Measurements from ENCODE around the gene MPC1.

The MPC1 gene

DNA sequence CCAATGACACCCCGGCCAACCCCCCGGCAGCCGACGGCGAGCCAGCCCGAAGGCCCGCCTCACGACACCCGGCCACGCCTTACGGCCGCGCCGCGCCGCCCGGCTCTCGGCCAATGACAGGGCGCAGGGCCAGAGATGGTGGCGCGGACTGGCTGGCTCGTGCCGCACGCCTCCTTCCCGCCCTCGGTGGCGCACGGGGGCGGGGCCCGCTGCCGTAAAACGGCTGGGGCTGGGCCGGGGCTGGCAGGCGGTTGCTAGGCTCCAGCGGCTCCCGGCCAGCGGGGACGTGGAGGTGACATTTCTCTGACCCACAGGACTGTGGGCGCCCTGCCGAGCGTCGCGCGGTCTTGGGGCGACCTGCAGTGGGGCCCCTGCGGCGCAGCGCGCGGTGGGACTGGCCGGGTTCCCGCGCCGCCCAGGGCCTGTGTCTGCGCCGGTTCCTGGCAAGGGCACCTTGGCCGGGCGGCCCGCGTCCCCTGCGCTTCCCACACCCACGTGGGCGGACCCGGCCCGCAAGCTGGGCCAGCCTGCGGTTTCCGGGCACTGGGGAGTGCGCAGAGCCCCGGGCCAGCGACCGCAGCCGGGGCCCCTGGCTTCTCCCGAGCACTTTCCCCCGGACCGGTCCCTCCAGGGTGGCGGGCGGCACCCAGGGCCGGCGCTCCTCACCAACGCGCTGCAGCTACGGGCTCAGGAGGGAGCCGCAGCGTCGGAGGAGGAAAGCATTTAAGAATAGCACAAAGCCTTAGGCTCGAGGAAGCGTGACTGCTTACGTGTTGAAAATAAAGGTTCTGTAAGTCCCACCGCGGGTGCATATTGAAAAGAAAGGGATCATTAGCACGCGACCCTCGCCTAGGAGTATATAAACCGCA lies at the start of gene MPC1:
MPC1 (minus strand) TSS at position 8 of the 869 bp plus-strand sequence. CDS start 64 bp downstream, outside the sequence.
- DNase-seq (ENCODE audit: low read depth, low spot score): peak; percentile 99

DNA sequence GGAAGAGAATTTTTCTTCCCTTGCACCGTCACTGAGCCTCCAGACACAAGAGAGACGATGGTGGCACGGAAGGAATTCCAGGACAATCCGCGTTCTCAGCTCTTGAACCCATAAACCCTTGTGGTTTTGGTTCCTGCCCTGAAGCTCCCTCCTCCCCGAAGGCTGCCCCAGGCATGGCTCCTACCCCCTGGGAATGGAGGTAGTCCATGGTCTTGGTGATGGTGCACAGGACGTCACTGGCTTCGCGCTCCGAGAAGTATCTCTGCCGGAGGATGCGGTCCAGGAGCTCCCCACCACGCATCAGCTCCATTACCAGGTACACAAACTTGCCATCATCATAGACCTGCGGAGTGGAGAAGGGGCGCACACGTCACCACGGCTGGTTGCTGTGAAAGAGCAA lies 47.5 kb upstream of the MPC1 start:
- DNase-seq (ENCODE audit: low read depth, low spot score): no peak

DNA sequence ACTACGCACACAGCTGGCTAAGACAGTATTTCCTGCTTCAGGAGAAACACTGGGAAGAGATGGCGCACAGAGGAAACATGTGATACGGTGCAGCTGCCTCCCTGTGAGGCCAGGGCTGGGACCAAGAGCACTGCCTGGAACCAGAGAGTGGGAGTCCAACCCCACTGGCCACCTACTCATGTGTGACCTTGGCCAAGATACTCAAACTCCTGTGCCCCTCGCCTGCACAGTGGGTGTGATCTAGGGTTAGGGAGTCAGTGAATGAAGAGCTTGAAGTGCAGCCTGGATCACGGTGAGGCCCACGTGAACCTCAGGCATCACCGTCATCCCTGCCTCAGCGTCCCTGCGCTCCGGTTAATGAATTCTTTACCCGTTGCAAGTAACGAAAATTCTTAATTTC lies 41.7 kb upstream of the MPC1 start:
- no peak for DNase-seq (ENCODE audit: low read depth, low spot score)

DNA sequence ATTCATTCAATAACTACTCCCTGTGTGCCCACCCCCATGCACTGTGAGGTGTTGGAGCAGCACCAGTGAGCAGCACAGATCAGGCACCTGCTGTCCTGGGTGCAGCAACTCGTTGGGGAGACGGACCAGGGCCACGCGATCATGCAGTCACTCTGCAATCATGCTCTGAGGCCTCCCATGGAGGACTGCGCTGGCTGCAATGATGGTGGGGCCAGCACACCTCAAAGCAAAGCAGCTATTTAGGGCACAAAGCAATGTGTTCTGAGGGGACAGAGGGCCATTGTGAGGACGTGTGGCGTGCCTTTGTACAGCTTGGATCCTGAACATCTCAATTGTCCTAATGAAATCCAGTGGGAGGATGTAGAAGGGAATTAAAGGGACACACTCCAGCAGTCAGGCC lies 41.0 kb upstream of the MPC1 start:
- DNase-seq (ENCODE audit: low read depth, low spot score): no peak

DNA sequence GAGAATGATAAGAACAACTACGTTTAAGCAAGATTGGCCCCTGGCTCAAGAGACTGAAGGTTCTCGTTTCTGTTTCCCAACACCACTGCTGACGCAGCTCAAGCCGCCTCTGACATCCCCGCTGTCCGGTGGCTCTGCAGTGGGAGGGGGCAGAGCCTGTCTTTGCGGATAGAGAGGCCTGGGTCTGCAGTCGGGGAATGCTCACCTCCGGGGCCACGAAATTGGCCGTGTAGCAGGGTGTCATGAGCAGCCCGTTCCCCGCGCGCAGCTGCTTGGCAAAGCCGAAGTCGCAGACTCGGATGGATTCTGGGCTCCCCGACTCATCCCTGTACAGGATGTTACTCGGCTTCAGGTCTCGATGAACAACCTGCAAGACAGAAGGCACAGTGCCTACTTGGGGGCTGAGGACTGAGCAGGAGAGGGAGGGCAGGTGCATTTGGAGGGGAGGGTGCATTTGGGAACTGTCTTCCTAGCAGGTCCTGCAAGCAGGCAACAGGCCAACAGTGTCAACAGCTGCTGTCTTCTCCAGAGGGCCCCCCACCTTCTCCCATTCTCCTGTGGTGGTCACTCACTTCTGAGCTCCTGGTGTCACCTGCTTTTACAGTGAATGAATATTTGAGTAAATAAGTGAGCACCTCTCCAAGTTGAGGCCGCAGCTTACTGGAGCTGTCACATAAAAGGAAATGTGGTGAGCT lies 40.5 kb upstream of the MPC1 start:
- no peak for DNase-seq (ENCODE audit: low read depth, low spot score)

DNA sequence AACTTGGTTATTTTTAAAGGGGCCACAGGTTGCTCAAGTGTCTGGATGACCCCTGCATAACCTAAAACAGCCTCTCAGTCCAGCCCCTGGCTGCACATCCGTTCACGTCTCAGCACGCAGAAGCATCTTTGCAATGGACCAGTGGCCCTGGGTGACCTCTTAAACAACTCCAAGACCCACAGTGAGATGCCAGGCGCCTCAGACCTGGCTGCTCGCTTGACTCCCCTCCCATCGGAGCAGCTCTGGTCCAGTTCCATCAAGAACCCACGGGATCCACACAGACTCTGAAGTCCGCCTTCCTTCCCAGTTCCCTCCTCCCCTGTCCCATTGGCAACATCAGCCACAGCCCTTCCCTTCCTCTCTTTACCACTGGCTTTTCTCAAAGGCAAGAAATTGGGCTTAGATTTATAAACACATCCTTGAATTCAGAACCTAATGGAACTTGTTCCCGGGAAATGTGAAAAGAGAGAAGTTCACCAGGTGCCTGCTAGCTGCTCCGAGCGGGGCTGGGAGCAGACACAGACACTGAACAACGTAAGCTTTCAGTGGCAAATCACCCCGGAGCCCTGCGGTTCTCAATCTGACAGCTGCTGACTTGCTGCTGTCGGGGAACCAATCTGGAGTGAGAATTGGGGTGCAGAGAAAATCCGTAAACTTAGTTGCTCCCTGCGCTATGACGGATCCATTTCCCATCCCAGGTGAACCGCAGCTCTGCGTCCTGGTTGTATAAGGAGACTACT lies 39.6 kb upstream of the MPC1 start:
- no peak for DNase-seq (ENCODE audit: low read depth, low spot score)

DNA sequence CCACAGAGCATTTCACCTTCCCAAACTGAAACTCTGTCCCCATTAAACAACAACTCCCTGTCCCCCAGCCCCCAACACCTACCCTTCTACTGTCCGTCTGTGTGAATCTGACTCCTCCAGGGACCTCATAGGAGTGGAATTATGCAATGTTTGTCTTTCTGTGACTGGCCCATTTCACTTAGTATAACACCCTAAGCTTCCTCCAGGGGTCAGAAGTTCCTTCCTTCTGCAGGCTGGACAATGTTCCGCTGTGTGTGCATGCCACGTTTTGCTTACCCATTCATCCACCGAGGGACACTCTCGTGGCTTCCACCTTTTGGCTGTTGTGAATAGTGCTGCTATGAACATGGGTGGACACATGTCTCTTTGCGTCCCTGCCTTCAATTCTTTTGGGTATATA lies 37.6 kb upstream of the MPC1 start:
- peak; percentile 16 for DNase-seq (ENCODE audit: low read depth, low spot score)

DNA sequence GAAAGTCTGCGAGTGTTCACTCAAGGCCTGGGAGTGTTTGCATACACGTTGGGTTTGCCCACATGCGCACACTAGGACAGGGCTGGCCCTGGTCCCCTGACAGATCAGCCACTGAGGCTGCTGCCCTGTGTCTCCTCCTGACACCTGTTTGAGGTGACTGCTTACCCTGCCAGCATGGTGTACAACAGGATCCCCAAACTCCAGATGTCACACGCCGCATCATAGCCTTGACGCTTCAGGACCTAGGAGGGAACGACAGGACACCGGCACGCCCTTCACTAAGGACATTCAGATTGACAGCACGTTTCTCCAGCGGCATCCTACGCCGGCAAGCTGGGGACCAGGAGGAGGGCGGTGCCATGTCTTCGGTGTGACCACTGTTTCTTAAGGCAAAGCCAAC lies 37.0 kb upstream of the MPC1 start:
- no peak for DNase-seq (ENCODE audit: low read depth, low spot score)

DNA sequence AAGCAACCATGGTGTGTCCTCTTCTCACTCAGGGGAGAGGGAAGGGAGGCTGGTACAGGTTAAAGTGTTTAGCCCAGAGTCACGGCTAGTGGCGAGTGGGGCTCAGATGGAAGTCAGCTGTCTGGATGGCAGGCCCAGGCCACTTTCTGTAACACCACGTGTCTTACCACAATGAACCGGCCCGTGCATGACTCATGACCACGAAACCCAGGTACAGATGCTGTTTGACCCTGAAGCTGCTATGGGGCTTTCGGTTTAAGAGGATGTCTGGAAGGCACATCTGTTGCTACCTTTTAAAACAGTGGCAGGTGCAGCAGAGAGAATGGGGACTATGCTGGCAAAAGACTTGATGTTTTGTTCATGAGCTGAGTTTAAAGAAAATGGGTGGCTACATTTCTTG lies 36.5 kb upstream of the MPC1 start:
- peak; percentile 57 for DNase-seq (ENCODE audit: low read depth, low spot score)

DNA sequence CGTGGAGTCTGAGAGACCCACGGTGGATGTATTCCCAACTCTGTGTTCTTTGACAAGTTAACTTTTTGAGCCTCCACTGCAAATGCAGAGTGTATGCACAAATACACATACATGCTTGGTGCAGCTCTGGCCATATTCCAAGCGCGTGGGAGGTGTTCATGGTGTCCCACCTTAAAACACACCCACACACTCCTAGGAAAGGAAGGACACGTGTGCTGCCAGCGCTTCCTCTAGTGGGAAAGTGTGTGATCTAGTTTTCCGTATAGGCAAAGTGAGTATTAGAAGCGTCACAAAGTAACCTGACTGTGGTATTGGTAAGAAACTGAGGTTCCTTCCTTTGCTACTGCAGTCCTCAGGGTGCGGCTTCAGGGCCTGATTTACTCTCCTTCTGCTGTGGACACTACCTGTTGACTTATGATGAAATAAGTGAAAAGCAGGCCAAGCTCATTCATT lies 36.0 kb upstream of the MPC1 start:
- no peak for DNase-seq (ENCODE audit: low read depth, low spot score)

DNA sequence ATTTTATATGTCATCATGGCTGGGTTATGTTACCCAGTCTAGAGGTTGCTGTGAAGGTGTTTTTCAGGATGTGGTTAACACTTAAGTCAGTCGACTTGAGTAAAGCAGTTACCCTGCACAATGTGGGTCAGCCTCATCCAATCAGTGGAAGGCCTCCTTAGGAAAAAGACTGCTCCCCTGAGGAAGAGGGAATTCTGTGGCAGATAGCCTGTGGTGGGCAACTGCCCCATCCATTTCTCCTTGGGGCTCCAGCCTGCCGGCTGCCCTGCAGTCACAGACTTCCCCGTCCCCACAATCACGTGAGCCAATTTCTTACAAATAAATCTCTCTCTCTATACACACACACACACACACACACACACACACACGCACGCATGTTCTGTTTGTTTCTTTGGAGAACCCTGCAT lies 34.5 kb upstream of the MPC1 start:
- no peak for DNase-seq (ENCODE audit: low read depth, low spot score)

DNA sequence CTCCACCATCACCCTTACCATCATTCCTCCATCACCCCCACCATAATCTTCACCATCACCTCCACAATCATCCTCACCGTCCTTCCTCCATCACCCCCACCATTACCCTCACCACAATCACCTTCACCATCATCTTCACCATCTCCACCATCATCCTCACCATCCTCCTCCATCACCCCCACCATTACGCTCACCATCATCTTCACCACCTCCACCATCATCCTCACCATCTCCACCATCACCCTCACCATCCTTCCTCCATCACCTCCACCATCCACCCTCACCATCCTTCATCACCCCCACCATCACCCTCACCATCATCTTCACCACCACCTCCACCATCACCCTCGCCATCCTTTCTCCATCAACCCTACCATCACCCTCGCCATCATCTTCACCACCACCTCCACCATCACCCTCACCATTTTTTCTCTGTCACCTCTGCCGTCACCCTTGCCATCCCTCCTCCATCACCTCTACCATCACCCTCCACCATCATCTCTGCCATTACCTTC lies 33.1 kb upstream of the MPC1 start:
- no peak for DNase-seq (ENCODE audit: low read depth, low spot score)

DNA sequence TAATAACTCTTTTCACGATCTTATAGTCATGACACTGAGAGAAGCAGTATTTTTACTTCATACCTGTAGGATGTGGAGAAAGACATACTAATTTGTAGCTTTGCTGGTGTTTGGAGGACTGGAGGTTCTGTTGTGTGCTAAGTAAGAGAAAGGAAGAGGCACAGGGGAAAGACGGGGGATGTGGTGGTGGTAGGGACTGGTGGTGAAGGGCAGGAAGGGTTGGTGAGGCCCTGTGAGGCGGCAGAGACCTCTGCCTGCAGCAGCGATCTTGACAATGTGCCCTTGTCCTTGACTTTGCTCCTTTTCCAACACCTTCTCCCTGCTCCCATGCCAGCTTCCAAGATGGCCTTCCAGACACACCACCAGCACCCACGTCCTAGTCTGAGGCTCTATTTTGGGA lies 32.6 kb upstream of the MPC1 start:
- DNase-seq (ENCODE audit: low read depth, low spot score): no peak

DNA sequence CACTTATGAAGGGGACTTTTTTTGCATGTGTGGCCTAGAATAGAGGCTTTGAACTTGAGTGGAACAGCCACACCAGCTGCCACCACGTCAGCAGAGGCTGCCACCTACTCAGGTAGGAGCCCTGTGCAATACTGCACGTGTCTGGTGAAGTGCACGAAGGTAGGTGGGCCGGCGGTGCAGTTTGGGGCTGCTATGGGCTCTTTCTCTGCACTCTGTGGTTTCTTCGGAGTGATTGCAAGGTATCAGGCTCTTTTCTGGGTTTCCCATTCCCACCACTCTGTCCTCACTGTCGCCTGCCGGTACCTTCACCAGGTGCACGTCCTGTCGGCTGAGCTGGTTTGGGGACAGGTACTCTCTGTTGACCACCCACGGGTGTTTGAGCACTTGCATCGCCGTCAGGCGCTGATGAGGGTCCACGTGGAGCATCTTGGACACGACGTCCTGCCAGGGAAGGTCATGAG lies 30.8 kb upstream of the MPC1 start:
- DNase-seq (ENCODE audit: low read depth, low spot score): no peak

DNA sequence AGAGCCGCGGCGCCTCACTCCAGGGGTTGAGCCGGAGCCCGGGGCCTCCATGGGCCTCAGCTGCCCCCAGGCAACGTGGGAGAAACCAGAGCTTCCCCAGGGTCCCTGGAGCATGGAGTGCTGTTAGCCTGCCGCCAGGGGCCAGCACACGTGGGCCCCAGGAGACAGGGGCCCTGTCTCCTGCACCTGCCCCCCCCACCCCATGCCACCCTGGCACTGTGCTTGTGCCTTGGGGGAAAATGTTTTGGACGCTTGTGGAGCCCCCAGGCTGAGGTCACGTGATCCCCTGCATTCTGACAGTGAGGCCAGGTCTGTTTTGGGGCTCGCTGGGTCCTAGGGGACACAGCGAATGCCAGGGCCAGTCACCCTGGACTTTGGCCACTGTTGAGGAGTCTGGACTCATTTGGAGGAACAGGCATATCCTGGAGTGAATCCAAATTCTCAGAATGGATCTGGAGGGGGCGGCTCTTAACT lies 30.2 kb upstream of the MPC1 start:
- DNase-seq (ENCODE audit: low read depth, low spot score): no peak

DNA sequence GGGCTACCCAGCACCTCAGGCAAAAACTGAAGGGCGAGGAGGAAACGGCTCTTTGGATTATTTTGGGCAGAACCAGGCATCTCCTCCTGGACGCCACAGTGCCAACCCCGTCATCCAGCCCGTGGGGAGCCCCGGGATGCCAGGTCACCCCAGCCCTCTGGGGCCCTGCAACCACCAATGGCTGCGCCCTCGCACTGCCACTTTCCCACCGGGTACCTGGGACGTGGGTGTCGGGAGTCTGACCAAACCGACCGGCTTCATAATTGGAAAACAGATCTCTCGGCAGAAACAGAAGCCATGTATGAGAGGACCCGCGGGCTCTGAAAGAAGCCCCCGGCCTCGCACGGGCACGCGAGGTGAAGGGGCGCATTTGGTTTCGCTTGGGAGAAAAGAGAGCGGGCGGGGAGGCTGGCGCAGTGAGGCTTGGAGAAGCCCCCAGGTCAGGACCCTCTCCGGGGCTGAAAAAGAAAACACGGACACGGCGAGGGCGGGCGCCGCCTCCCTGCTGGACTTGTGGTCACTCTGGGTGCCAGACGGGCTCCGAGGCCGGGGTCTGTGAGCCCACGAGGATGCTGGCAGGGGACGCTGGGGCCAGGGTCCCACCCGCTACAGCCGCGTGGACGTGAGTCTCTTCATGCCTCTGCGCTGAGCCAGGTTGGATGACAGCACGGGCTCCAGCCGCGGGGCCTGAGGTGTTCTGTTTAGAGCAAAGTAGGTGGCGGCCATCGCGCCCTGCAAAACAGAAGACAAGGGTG lies 29.6 kb upstream of the MPC1 start:
- DNase-seq (ENCODE audit: low read depth, low spot score): no peak

DNA sequence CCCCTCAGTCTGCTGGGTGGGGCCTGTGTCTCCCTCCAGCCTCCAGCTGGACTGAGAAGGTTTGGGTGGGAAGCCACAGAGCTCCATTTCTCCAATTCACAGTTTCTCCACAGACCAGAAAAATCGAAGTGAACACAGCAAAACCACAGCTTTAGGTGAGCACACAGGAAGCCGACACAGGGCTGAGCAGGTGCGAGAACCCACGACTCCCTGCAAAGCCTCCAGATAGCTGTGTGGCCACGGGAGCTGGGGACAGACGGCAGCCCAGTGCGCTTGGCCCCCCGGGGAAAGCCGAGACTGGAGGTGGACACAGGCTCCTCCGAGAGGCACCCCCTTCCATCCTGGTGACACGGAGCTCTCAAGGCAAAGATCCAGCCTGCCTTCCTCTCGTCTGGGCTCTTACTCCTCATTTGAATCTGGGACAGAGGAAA lies 29.0 kb upstream of the MPC1 start:
- DNase-seq (ENCODE audit: low read depth, low spot score): no peak

DNA sequence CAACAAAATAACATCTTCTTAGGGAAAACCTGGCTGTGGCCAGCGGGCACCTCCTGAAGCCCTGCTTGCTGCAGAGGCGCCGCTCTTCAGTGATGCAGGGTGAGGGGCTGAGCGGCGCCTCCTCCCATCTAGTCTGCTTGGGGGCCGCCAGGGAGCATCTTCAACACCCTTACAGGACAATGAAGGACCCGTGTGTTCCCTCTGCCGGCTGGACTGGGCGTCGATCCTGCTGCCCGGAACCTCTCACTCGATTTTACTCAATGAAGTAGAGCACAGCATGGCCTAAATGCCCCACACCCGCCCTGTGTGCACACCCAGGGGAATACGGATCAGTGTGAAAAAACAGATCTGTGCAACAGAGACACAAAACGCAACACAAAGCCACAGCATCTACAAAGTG lies 28.5 kb upstream of the MPC1 start:
- no peak for DNase-seq (ENCODE audit: low read depth, low spot score)

DNA sequence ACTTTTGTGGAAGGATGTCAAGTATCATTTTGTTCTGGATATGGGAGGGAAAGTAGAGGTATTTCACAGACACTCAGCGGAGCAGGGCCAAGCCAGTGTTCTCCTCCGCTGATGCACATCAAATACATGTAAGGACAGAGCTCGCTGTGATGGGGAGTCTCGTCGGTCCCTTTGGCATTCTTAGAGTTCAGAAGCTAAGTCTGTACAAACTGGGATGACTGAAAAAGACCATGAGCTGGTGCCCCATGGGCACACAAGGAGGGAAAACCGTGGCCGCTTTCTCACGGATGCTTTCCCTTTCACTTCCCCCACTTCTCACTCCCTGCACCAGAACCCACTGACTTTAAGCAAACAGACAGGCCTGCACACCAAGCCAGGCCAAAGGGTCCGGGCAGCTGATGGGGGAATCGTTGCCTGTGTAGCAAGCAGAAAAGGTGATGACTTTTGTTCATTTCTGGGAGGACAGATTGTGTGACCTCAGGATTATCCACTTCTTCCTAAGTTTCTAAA lies 27.7 kb upstream of the MPC1 start:
- no peak for DNase-seq (ENCODE audit: low read depth, low spot score)

DNA sequence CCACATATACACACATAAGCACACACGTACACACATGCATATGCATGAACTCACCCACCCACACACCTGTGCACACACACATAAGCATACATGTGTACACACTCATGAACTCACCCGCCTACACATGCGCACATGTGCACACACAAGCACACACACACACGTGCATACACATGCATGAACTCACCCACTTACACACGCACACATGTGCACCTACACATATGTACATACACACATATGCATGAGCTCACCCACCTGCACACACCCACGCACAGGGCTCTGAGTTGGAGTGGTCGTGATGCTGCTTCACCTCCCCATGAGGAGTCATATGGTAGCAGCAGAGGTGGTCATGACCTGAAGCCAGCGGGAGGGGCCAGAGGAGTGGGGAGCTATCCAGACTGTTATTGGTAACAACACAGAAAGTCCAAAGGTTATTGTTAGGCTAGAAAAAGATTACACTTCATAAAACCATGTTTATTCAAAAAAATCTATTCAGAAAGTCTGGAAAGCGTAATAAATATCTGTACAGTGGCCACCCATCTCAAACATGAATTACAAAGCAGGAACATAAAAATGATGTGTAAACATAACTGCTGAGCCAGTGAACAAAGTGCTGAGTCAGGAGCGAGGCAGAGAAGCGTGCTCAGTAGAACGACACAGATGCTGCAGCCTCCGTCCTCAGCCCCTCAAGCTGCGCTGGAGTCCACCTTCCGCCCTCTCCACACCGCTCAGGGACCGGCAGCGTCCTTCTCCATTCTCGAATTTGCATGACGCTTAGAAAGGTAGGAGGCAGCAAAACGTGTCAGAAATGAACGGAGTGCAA lies 26.4 kb upstream of the MPC1 start:
- no peak for DNase-seq (ENCODE audit: low read depth, low spot score)
